ENCODE results near the gene ZBTB7A. TPM values are rescaled to one million over a fixed set of nuclear protein-coding genes. Genes with fewer than 3 reads are reported as not detected.
A peak's percentile ranks its signal among the peaks of the same experiment; 100 is the strongest.

ZBTB7A gene
- total and polyA plus RNA-seq, 10 of the 15 experiments (the other 5 are each of a cell fraction or from before 2014, with no cell fraction given), result 0.26 to 42.4 (median 4.5) TPM

DNA sequence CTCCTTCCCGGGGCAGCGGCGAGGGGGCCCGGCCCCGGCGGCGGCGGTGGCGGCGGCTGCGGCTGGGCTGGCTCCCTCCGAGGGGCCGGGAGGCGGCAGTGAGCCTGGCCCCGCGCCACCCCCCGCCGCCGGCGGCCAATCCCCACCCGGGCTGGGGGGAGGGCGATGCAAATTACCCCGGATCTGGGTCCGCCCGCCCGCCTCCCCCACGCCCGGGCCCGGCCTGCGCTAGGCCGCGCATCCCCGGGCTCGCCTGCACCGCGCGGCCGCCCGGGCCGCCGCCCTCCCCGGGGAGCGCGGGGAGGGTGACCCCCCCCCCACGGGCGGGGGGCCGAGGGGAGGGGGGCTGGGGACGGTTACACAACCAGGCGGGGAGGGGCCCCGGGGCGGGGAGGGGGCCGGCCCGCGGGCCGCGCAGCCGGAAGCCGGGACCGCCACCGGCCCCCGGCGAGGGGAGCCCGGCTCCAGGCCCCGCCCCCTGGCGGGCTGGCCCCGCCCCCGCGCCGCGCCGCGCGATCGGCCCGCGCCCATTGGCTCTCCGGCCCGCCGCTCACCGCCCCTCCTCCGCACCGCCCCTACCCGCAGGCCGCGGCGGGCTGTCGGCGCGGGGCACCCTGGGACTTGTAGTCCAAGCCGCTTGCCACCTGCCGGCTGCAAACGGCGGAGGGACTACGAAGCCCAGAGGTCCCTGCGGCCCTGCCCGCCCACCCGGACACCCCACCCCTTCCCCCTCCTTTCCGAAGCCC is 1.1 kb downstream of the ZBTB7A start (continued):
- peak; percentile 46; the same call in 1 of the 2 replicates for TF ChIP-seq NR2C1 (IDR thresholded peaks at IDR 0.05)
- TF ChIP-seq MLLT1 (IDR thresholded peaks at IDR 0.05), result no peak
- no peak for TF ChIP-seq FOXK2 (IDR thresholded peaks at IDR 0.05)
- no peak for TF ChIP-seq SMARCA5 (IDR thresholded peaks at IDR 0.05)
- 0 out of 2 replicates have a peak, but pooled peaks have one; percentile 47 for TF ChIP-seq TAF1 (IDR thresholded peaks at IDR 0.05; ENCODE audit: borderline replicate concordance, low read depth, low read length)
- no peak for TF ChIP-seq ASH2L (IDR thresholded peaks at IDR 0.05; ENCODE audit: borderline replicate concordance, low read depth)
- TF ChIP-seq KLF5 (IDR thresholded peaks at IDR 0.05; ENCODE audit: partially characterized antibody), result no peak
- no peak for TF ChIP-seq MEF2A (IDR thresholded peaks at IDR 0.05; ENCODE audit: insufficient read depth, low read depth, low read length)
- TF ChIP-seq CREB1 (IDR thresholded peaks at IDR 0.05; ENCODE audit: low read depth), result peak; percentile 50; the same call in 1 of the 2 replicates
- TF ChIP-seq ZZZ3 (IDR thresholded peaks at IDR 0.05; ENCODE audit: control insufficient read depth, insufficient read length, low read depth), result no peak
- no peak for TF ChIP-seq RELA (IDR thresholded peaks at IDR 0.05; ENCODE audit: borderline replicate concordance, partially characterized antibody)
- TF ChIP-seq, protein P1, sequence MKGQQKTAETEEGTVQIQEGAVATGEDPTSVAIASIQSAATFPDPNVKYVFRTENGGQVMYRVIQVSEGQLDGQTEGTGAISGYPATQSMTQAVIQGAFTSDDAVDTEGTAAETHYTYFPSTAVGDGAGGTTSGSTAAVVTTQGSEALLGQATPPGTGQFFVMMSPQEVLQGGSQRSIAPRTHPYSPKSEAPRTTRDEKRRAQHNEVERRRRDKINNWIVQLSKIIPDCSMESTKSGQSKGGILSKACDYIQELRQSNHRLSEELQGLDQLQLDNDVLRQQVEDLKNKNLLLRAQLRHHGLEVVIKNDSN (IDR thresholded peaks at IDR 0.05; ENCODE audit: borderline replicate concordance, extremely low read length, insufficient read depth, low read depth, low read length), result no peak
- TF ChIP-seq NFYA (IDR thresholded peaks at IDR 0.05; ENCODE audit: borderline replicate concordance, low read depth, low read length), result no peak
- TF ChIP-seq, protein P2, sequence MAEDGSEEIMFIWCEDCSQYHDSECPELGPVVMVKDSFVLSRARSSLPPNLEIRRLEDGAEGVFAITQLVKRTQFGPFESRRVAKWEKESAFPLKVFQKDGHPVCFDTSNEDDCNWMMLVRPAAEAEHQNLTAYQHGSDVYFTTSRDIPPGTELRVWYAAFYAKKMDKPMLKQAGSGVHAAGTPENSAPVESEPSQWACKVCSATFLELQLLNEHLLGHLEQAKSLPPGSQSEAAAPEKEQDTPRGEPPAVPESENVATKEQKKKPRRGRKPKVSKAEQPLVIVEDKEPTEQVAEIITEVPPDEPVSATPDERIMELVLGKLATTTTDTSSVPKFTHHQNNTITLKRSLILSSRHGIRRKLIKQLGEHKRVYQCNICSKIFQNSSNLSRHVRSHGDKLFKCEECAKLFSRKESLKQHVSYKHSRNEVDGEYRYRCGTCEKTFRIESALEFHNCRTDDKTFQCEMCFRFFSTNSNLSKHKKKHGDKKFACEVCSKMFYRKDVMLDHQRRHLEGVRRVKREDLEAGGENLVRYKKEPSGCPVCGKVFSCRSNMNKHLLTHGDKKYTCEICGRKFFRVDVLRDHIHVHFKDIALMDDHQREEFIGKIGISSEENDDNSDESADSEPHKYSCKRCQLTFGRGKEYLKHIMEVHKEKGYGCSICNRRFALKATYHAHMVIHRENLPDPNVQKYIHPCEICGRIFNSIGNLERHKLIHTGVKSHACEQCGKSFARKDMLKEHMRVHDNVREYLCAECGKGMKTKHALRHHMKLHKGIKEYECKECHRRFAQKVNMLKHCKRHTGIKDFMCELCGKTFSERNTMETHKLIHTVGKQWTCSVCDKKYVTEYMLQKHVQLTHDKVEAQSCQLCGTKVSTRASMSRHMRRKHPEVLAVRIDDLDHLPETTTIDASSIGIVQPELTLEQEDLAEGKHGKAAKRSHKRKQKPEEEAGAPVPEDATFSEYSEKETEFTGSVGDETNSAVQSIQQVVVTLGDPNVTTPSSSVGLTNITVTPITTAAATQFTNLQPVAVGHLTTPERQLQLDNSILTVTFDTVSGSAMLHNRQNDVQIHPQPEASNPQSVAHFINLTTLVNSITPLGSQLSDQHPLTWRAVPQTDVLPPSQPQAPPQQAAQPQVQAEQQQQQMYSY (CRISPR knock-in tag; IDR thresholded peaks at IDR 0.05), result no peak
- no peak for TF ChIP-seq E2F4 (IDR thresholded peaks at IDR 0.05; ENCODE audit: low read depth, low read length)
- TF ChIP-seq SMAD5 (IDR thresholded peaks at IDR 0.05; ENCODE audit: low read depth), result no peak
- TF ChIP-seq RAD51 (IDR thresholded peaks at IDR 0.05), result no peak
- no peak for TF ChIP-seq FOXM1 (IDR thresholded peaks at IDR 0.05; ENCODE audit: low read depth, low read length)
- no peak for TF ChIP-seq ZNF687 (IDR thresholded peaks at IDR 0.05)

All from GM12878 (cell line).